ENCODE data around the gene NCAPD2.

DNA sequence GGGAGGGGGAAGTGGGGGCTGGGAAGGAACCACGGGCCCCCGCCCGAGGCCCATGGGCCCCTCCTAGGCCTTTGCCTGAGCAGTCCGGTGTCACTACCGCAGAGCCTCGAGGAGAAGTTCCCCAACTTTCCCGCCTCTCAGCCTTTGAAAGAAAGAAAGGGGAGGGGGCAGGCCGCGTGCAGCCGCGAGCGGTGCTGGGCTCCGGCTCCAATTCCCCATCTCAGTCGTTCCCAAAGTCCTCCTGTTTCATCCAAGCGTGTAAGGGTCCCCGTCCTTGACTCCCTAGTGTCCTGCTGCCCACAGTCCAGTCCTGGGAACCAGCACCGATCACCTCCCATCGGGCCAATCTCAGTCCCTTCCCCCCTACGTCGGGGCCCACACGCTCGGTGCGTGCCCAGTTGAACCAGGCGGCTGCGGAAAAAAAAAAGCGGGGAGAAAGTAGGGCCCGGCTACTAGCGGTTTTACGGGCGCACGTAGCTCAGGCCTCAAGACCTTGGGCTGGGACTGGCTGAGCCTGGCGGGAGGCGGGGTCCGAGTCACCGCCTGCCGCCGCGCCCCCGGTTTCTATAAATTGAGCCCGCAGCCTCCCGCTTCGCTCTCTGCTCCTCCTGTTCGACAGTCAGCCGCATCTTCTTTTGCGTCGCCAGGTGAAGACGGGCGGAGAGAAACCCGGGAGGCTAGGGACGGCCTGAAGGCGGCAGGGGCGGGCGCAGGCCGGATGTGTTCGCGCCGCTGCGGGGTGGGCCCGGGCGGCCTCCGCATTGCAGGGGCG, 40.2 kb downstream of the NCAPD2 start, which contains the start of gene GAPDH:
- TF ChIP-seq, protein P1, sequence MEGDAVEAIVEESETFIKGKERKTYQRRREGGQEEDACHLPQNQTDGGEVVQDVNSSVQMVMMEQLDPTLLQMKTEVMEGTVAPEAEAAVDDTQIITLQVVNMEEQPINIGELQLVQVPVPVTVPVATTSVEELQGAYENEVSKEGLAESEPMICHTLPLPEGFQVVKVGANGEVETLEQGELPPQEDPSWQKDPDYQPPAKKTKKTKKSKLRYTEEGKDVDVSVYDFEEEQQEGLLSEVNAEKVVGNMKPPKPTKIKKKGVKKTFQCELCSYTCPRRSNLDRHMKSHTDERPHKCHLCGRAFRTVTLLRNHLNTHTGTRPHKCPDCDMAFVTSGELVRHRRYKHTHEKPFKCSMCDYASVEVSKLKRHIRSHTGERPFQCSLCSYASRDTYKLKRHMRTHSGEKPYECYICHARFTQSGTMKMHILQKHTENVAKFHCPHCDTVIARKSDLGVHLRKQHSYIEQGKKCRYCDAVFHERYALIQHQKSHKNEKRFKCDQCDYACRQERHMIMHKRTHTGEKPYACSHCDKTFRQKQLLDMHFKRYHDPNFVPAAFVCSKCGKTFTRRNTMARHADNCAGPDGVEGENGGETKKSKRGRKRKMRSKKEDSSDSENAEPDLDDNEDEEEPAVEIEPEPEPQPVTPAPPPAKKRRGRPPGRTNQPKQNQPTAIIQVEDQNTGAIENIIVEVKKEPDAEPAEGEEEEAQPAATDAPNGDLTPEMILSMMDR (IDR thresholded peaks at IDR 0.05): peak in 1 of 6 experiments; percentile 20
- peak; percentile 97 to 98 for TF ChIP-seq POLR2A (IDR thresholded peaks at IDR 0.05)
